ENCODE measurements around the gene FOXE3. TPM values are rescaled to one million over a fixed set of nuclear protein-coding genes. Genes with fewer than 3 reads are reported as not detected.
"Not testable (repeated sequence)": the region's sequence is repeated elsewhere in the genome, so short reads cannot be mapped to it uniquely, and the experiment has no call there.

The FOXE3 gene
- total RNA-seq, 1 experiment from 2014 or later: 0.15 TPM

DNA sequence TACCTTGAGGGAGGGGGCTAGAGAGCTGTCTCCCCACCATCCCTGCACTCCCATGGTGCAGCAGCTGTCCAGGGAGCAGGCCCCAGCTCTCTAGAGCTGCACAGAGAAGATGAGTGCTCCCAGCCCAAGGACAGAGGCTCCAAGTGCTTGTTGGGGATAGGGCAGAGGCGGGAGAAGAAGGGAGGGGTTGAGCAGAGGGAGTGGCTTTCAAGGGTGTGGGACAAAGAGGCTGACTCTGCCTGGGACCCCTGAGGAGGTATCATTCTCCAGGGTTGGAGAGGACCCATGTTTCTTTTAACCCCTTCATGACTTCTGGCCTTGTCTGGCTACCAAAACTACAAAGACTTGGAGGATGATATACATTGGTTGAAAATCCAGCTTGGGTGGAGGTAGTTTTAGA lies 36.3 kb downstream of the FOXE3 start:
- no peak for DNase-seq
- Histone ChIP-seq H2BK20ac (ENCODE audit: low read depth, low read length, poor library complexity, severe bottlenecking) (no peak overlapping the region), H3K56ac (ENCODE audit: insufficient read length, low read depth, low read length) (no peak overlapping the region), H3K9ac (ENCODE audit: extremely low read depth, insufficient read length, low read length) (no peak overlapping the region), H2BK15ac (ENCODE audit: low read depth, low read length) (no peak overlapping the region), H3K9me3 (ENCODE audit: control insufficient read depth, low read depth, low read length) (no peaks in the 10 kb centered on the region), H2BK12ac (ENCODE audit: insufficient read length, low read depth, low read length) (no peak overlapping the region), H3K79me2 (ENCODE audit: insufficient read depth, low read length) (no peaks in the 10 kb centered on the region), H3K4ac (ENCODE audit: low read depth, low read length) (no peak overlapping the region), H2AK5ac (ENCODE audit: insufficient read length, low read length) (no peak overlapping the region), H4K20me1 (ENCODE audit: control insufficient read depth, insufficient read depth, insufficient read length) (no peaks in the 10 kb centered on the region), H3K18ac (ENCODE audit: insufficient read length, low read depth, low read length) (no peak overlapping the region), H2AFZ (ENCODE audit: low read length) (no peak overlapping the region), H4K8ac (replicated peaks; ENCODE audit: insufficient read length, low read depth, low read length) (no peak overlapping the region), H3K4me1 (ENCODE audit: insufficient read depth, low read length) (no peaks in the 10 kb centered on the region), H3K4me2 (ENCODE audit: insufficient read depth, insufficient read length, low read length) (no peak overlapping the region), H3K14ac (ENCODE audit: insufficient read depth, low read length) (0 out of 2 replicates have a peak overlapping the region, but pooled peaks have one; percentile 37), H4K91ac (ENCODE audit: insufficient read length, low read depth, low read length) (no peak overlapping the region), H3K23ac (ENCODE audit: insufficient read length, low read depth, low read length) (no peak overlapping the region), H4K5ac (ENCODE audit: insufficient read length, low read depth, low read length) (no peak overlapping the region), H3K27ac (ENCODE audit: insufficient read length, low read depth, low read length) (no peak overlapping the region), H3K27me3 (ENCODE audit: insufficient read depth, low read length) (peaks cover 40% of the 10 kb centered on the region), H2BK5ac (ENCODE audit: insufficient read length, low read length) (no peak overlapping the region), H2BK120ac (ENCODE audit: low read depth, low read length, poor library complexity, severe bottlenecking) (no peak overlapping the region), H3T11ph (ENCODE audit: low read length) (no peak overlapping the region), H3K79me1 (ENCODE audit: insufficient read depth, low read depth, low read length, poor library complexity, severe bottlenecking) (no peaks in the 10 kb centered on the region), H3K23me2 (ENCODE audit: insufficient read length, low read depth, low read length, poor library complexity, severe bottlenecking) (peaks cover 3% of the 10 kb centered on the region)
- Mint-ChIP-seq H3K9me3 (no peaks in the 10 kb centered on the region; a peak in 1 of 5 replicates), H3K36me3 (ENCODE audit: insufficient read depth in 1 of 3, low read depth in 3 of 3) (no peaks in the 10 kb centered on the region; a peak in 1 of 7 replicates), H3K4me3 (no peak overlapping the region), H3K27ac (no peak overlapping the region; a peak in 1 of 7 replicates), H3K4me1 (peaks cover 10 to 37% of the 10 kb centered on the region in 2 experiments), H3K27me3 (ENCODE audit: low read depth) (peaks cover 31% of the 10 kb centered on the region)
- TF ChIP-seq CTCF (conservative IDR thresholded peaks at IDR 0.05): no peak
- WGBS (ENCODE audit: extremely low coverage, insufficient read length, low lambda C conversion rate): no CpG with 5 or more reads among the region's 1 CpG

- H3K27ac Mint-ChIP-seq; H3K23ac ChIP-seq (ENCODE audit: insufficient read length, low read depth, low read length); H2BK20ac ChIP-seq (ENCODE audit: low read depth, low read length, poor library complexity, severe bottlenecking); H3K79me1 ChIP-seq (ENCODE audit: insufficient read depth, low read depth, low read length, poor library complexity, severe bottlenecking); H2BK12ac ChIP-seq (ENCODE audit: insufficient read length, low read depth, low read length); H3K79me2 ChIP-seq (ENCODE audit: insufficient read depth, low read length); H4K91ac ChIP-seq (ENCODE audit: insufficient read length, low read depth, low read length); H4K20me1 ChIP-seq (ENCODE audit: control insufficient read depth, insufficient read depth, insufficient read length); H3K27ac ChIP-seq (ENCODE audit: insufficient read length, low read depth, low read length); H4K8ac ChIP-seq (replicated peaks; ENCODE audit: insufficient read length, low read depth, low read length); DNase-seq; H3K4me3 Mint-ChIP-seq; H4K5ac ChIP-seq (ENCODE audit: insufficient read length, low read depth, low read length); H3K18ac ChIP-seq (ENCODE audit: insufficient read length, low read depth, low read length); H3K36me3 Mint-ChIP-seq (ENCODE audit: insufficient read depth in 1 of 3, low read depth in 3 of 3); H3K9ac ChIP-seq (ENCODE audit: extremely low read depth, insufficient read length, low read length); H3K56ac ChIP-seq (ENCODE audit: insufficient read length, low read depth, low read length); H2AK5ac ChIP-seq (ENCODE audit: insufficient read length, low read length); H2BK15ac ChIP-seq (ENCODE audit: low read depth, low read length); H3T11ph ChIP-seq (ENCODE audit: low read length); H2AFZ ChIP-seq (ENCODE audit: low read length); H3K9me3 Mint-ChIP-seq; H3K9me3 ChIP-seq (ENCODE audit: control insufficient read depth, low read depth, low read length); H3K4me1 ChIP-seq (ENCODE audit: insufficient read depth, low read length); H3K14ac ChIP-seq (ENCODE audit: insufficient read depth, low read length); H3K23me2 ChIP-seq (ENCODE audit: insufficient read length, low read depth, low read length, poor library complexity, severe bottlenecking); H3K4ac ChIP-seq (ENCODE audit: low read depth, low read length); H2BK5ac ChIP-seq (ENCODE audit: insufficient read length, low read length); H3K4me2 ChIP-seq (ENCODE audit: insufficient read depth, insufficient read length, low read length); H2BK120ac ChIP-seq (ENCODE audit: low read depth, low read length, poor library complexity, severe bottlenecking): not testable (repeated sequence)
- H3K4me1 Mint-ChIP-seq: peaks cover 15 to 45% of the 10 kb centered on the region in 2 experiments
- WGBS (ENCODE audit: extremely low coverage, insufficient read length, low lambda C conversion rate): no CpG with 5 or more reads among the region's 2 CpGs
- H3K27me3 Mint-ChIP-seq (ENCODE audit: low read depth): peaks cover 43% of the 10 kb centered on the region
- peaks cover 28% of the 10 kb centered on the region for H3K27me3 ChIP-seq (ENCODE audit: insufficient read depth, low read length)
These were observed 37.8 kb downstream of the FOXE3 start for GRCh38 chr1:47453910-47454309.
